Glutamatergic neuron (in vitro differentiated cells): Measurements from ENCODE around the gene MUC16. TPM values are rescaled to one million over a fixed set of nuclear protein-coding genes. Genes with fewer than 3 reads are reported as not detected.
"Not testable (repeated sequence)": the region's sequence is repeated elsewhere in the genome, so short reads cannot be mapped to it uniquely, and the experiment has no call there.

Source experiments
- DNase-seq: peaks from one replicate; pipeline ENCODE4 v3.0.0; 2022
- H3K27ac Mint-ChIP-seq: one replicate; pipeline ENCODE4 v1.8.0; 2020; ENCODE audit warnings: mild to moderate bottlenecking, mixed read lengths, inconsistent platforms; ENCODE audit not compliant: unreplicated experiment
- H3K27me3 Mint-ChIP-seq: one replicate; pipeline ENCODE4 v1.8.0; 2020; ENCODE audit warnings: mild to moderate bottlenecking, moderate library complexity, mixed read lengths, inconsistent platforms; ENCODE audit not compliant: unreplicated experiment
- H3K36me3 Mint-ChIP-seq: one replicate; pipeline ENCODE4 v1.8.0; 2020; ENCODE audit warnings: mild to moderate bottlenecking, mixed read lengths, inconsistent platforms; ENCODE audit not compliant: unreplicated experiment
- H3K4me1 Mint-ChIP-seq: one replicate; pipeline ENCODE4 v1.8.0; 2020; ENCODE audit warnings: mild to moderate bottlenecking, low read depth, mixed read lengths, inconsistent platforms; ENCODE audit not compliant: unreplicated experiment
- H3K4me3 Mint-ChIP-seq: one replicate; pipeline ENCODE4 v1.8.0; 2020; ENCODE audit warnings: mild to moderate bottlenecking, mixed read lengths, inconsistent platforms; ENCODE audit not compliant: unreplicated experiment
- H3K9me3 Mint-ChIP-seq: one replicate; pipeline ENCODE4 v1.8.0; 2020; ENCODE audit warnings: mild to moderate bottlenecking, moderate library complexity, mixed read lengths, inconsistent platforms; ENCODE audit not compliant: unreplicated experiment
- CTCF ChIP-seq: fragments of 200-600 bp; sonication (generic); IDR thresholded peaks from one replicate; pipeline ENCODE4 v1.5.0; 2021; ENCODE audit not compliant: partially characterized antibody, unreplicated experiment
- long read RNA-seq: library from polyadenylated mRNA; unstranded; transcript quantifications from one replicate; pipeline ENCODE4 v2.0.0, GENCODE V29; 2020; ENCODE audit not compliant: unreplicated experiment
- total RNA-seq: library from RNA; stranded (reverse); fragmentation: NEBNext Ultra II Directional; extraction: Animal tissue kit (Norgen Biotek cat#: 25700); gene quantifications from one replicate; pipeline ENCODE4 v1.2.1, GENCODE V29; 2021; ENCODE audit not compliant: unreplicated experiment

The MUC16 gene
- total RNA-seq = not detected
- long read RNA-seq = 0 reads

- no peaks in the 10 kb centered on the region for H3K4me1 Mint-ChIP-seq
- no peak for TF ChIP-seq CTCF
- H3K36me3 Mint-ChIP-seq = no peaks in the 10 kb centered on the region
- H3K4me3 Mint-ChIP-seq = no peak within 1 kb of the TSS
- H3K27ac Mint-ChIP-seq = no peak within 1 kb of the TSS
- H3K9me3 Mint-ChIP-seq = peaks cover 2% of the 10 kb centered on the region
- DNase-seq = no peak
- peaks cover 2% of the 10 kb centered on the region for H3K27me3 Mint-ChIP-seq
Observed at GRCh38 chr19:9009935-9010651, at the start of gene MUC16. Gene MUC16, minus strand, starts transcription at chr19:9010409.

GRCh38 chr19:9058905-9059667 lies 48.9 kb upstream of the MUC16 start:
- no peak for TF ChIP-seq CTCF
- Mint-ChIP-seq H3K27ac (no peak overlapping the region), H3K4me1 (no peaks in the 10 kb centered on the region), H3K36me3 (no peaks in the 10 kb centered on the region), H3K9me3 (no peaks in the 10 kb centered on the region), H3K4me3 (no peak overlapping the region), H3K27me3 (no peaks in the 10 kb centered on the region)
- DNase-seq = no peak

- H3K27ac Mint-ChIP-seq = no peak overlapping the region
- H3K36me3 Mint-ChIP-seq = no peaks in the 10 kb centered on the region
- TF ChIP-seq CTCF = no peak
- H3K4me3 Mint-ChIP-seq = no peak overlapping the region
- H3K9me3 Mint-ChIP-seq = no peaks in the 10 kb centered on the region
- no peak for DNase-seq
- no peaks in the 10 kb centered on the region for H3K27me3 Mint-ChIP-seq
- H3K4me1 Mint-ChIP-seq = no peaks in the 10 kb centered on the region
Observed at GRCh38 chr19:9057505-9058258, 47.5 kb upstream of the MUC16 start.

- not testable (repeated sequence) for H3K4me1 Mint-ChIP-seq, H3K9me3 Mint-ChIP-seq, H3K4me3 Mint-ChIP-seq, H3K27ac Mint-ChIP-seq, H3K36me3 Mint-ChIP-seq, H3K27me3 Mint-ChIP-seq, DNase-seq
Observed at GRCh38 chr19:9056131-9056530, 45.9 kb upstream of the MUC16 start.

GRCh38 chr19:9054765-9055164 lies 44.6 kb upstream of the MUC16 start:
- no peaks in the 10 kb centered on the region for H3K27me3 Mint-ChIP-seq
- no peaks in the 10 kb centered on the region for H3K4me1 Mint-ChIP-seq
- H3K36me3 Mint-ChIP-seq = no peaks in the 10 kb centered on the region
- TF ChIP-seq CTCF = no peak
- H3K27ac Mint-ChIP-seq = no peak overlapping the region
- peaks cover 2% of the 10 kb centered on the region for H3K9me3 Mint-ChIP-seq
- no peak for DNase-seq
- H3K4me3 Mint-ChIP-seq = no peak overlapping the region
